Activated CD4-positive, alpha-beta memory T cell treated with anti-CD3 and anti-CD28 coated beads, Interleukin-2, amount 10 ng/mL, durations not matched to agents 7 days and 5 days (primary cell): ENCODE results near the gene TRAPPC5. TPM values are rescaled to one million over a fixed set of nuclear protein-coding genes. Genes with fewer than 3 reads are reported as not detected.

Source experiments
- CTCF ChIA-PET: fragments of 350-600 bp; sonication (Branson Sonifier 250); formaldehyde crosslinking; loops from one replicate; lab custom pipeline; 2021; ENCODE audit warnings: antibody characterized with exemption, inconsistent platforms; lab: Charles Lee
- POLR2A ChIA-PET: fragments of 350-600 bp; sonication (Branson Sonifier 250); formaldehyde crosslinking; loops from one replicate; lab custom pipeline; 2021; ENCODE audit warnings: antibody characterized with exemption; lab: Charles Lee
- DNase-seq: peaks from one replicate; pipeline ENCODE4 v3.0.0-alpha.2; 2020
- H3K27ac Mint-ChIP-seq: one replicate; pipeline ENCODE4 v1.8.0; 2021; ENCODE audit warnings: mild to moderate bottlenecking, mixed read lengths
- H3K27me3 Mint-ChIP-seq: one replicate; pipeline ENCODE4 v1.8.0; 2021; ENCODE audit warnings: mixed read lengths
- H3K36me3 Mint-ChIP-seq: one replicate; pipeline ENCODE4 v1.8.0; 2021; ENCODE audit warnings: low read depth, mixed read lengths
- H3K4me1 Mint-ChIP-seq: one replicate; pipeline ENCODE4 v1.8.0; 2021; ENCODE audit warnings: mixed read lengths
- H3K4me3 Mint-ChIP-seq: one replicate; pipeline ENCODE4 v1.8.0; 2021; ENCODE audit warnings: mild to moderate bottlenecking, mixed read lengths
- H3K9me3 Mint-ChIP-seq: one replicate; pipeline ENCODE4 v1.8.0; 2021; ENCODE audit warnings: mixed read lengths
- total RNA-seq, 2 experiments: library from RNA; stranded (reverse); gene quantifications; one replicate each; pipeline ENCODE4 v1.2.3, GENCODE V29; 2021

Gene TRAPPC5
- total RNA-seq, 2 experiments from 2014 or later: 92.5 to 94.7 TPM

DNA sequence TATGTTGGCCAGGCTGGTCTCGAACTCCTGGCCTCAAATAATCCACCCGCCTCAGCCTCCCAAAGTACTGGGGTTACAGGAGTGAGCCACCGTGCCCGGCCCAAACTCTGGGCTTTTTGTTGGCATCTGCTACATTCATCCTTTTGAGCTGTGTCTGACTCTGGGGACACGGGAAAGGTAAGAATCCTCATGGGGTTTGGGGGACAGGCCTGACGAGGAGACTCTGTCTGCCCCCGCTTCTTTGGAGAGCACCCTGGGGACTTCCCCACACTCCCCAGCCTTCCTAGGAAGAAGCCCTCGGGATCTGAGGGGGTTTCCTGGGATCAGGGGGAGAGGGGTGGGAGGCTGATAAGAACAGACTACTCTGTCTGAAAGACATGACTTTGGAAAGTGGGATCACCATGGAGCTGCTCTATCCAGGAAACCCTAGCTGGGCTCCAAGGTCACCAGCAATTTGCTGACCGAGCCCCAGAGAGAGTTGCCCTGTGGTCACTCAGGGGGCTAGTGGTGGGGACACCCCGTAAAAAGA is 29.4 kb downstream of the TRAPPC5 start:
- Mint-ChIP-seq H3K27me3 (peaks cover 8% of the 10 kb centered on the region), H3K36me3 (no peaks in the 10 kb centered on the region), H3K4me1 (peaks cover 31% of the 10 kb centered on the region), H3K27ac (no peak overlapping the region), H3K4me3 (no peak overlapping the region), H3K9me3 (no peaks in the 10 kb centered on the region)
- DNase-seq: no peak
- POLR2A ChIA-PET: no interaction called here
- CTCF ChIA-PET: interaction anchor here (2.5 kb wide), 1 partner anchor 29 kb away, joined by 8 read pairs; the partner anchor contains the start of gene TRAPPC5

GRCh38 chr19:7710616-7711015 is 30.0 kb downstream of the TRAPPC5 start:
- CTCF ChIA-PET: no interaction called here
- Mint-ChIP-seq H3K4me1 (peaks cover 25% of the 10 kb centered on the region), H3K4me3 (no peak overlapping the region), H3K9me3 (no peaks in the 10 kb centered on the region), H3K27me3 (peaks cover 6% of the 10 kb centered on the region), H3K36me3 (no peaks in the 10 kb centered on the region), H3K27ac (no peak overlapping the region)
- POLR2A ChIA-PET: no interaction called here
- no peak for DNase-seq

GRCh38 chr19:7715671-7716070 is 35.0 kb downstream of the TRAPPC5 start:
- Mint-ChIP-seq H3K9me3 (peaks cover 5% of the 10 kb centered on the region), H3K4me3 (no peak overlapping the region), H3K4me1 (peaks cover 5% of the 10 kb centered on the region), H3K27me3 (no peaks in the 10 kb centered on the region), H3K27ac (no peak overlapping the region), H3K36me3 (peaks cover 3% of the 10 kb centered on the region)
- ChIA-PET CTCF (no interaction called here), POLR2A (no interaction called here)
- no peak for DNase-seq

DNA sequence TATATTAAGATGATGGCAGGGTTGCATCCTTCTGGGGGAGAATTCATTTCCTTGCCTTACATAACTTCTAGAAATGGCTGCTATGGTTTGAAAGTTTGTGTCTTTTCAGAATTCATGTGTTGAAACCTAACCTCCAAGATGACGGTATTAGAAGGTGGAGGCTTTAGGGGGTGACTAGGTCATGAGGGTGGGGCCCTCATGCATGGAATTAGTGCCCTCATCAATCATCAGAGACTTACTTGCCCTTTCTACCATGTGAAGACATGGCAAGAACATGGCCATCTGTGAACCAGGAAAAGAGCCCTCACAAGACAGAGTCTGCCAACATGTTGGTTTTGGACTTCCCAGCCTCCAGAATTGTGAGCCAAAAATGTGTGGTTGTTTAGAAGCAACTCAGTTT is 36.1 kb downstream of the TRAPPC5 start:
- Mint-ChIP-seq H3K4me3 (no peak overlapping the region), H3K36me3 (peaks cover 3% of the 10 kb centered on the region), H3K27me3 (no peaks in the 10 kb centered on the region), H3K9me3 (peaks cover 5% of the 10 kb centered on the region), H3K27ac (no peak overlapping the region), H3K4me1 (peaks cover 3% of the 10 kb centered on the region)
- DNase-seq: no peak
- ChIA-PET CTCF (no interaction called here), POLR2A (no interaction called here)

- Mint-ChIP-seq H3K4me1 (peaks cover 3% of the 10 kb centered on the region), H3K27me3 (no peaks in the 10 kb centered on the region), H3K27ac (no peak overlapping the region), H3K9me3 (peaks cover 5% of the 10 kb centered on the region), H3K4me3 (no peak overlapping the region), H3K36me3 (peaks cover 3% of the 10 kb centered on the region)
- ChIA-PET CTCF (no interaction called here), POLR2A (no interaction called here)
- no peak for DNase-seq
These were observed 38.0 kb downstream of the TRAPPC5 start for GRCh38 chr19:7718668-7719067.

DNA sequence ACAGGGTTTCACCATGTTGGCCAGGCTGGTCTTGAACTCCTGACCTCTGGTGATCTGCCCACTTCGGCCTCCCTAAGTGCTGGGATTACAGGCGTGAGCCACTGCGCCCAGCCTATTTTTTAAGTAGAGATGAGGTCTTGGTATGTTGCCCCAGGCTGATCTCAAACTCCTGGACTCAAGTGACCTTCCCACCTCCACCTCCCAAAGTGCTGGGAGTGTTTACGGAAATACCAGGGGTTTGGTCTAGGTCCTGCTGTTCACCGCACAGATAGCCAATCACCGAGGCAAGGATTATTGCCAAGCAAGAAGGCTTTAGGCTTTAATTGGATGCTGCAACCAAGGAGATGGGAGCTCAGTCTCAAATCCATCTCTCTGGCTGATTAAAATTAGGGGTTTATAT is 39.7 kb downstream of the TRAPPC5 start:
- Mint-ChIP-seq H3K9me3 (peaks cover 5% of the 10 kb centered on the region), H3K36me3 (peaks cover 3% of the 10 kb centered on the region), H3K4me1 (no peaks in the 10 kb centered on the region), H3K27ac (no peak overlapping the region), H3K27me3 (no peaks in the 10 kb centered on the region), H3K4me3 (no peak overlapping the region)
- ChIA-PET POLR2A (no interaction called here), CTCF (no interaction called here)
- DNase-seq: no peak

DNA sequence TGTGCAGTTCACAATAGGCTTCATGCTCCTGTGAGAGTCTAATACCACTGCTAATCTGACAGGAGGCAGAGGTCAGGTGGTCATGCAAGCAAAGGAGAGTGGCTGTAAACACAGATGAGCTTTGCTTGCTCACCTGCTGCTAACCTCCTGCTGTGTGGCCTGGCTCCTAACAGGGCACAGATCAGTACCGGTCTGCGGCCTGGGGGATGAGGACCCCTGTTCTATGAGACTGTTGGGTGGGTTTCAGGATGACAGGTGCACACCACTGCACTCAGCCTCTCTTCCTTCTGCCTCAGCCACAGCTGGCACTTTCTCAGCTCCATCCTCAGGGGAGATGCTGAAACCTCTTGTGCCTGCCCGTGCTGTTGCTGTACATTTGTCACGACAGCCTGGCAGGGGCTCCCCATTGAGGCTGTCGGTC is 41.6 kb downstream of the TRAPPC5 start:
- H3K27ac Mint-ChIP-seq: no peak overlapping the region
- ChIA-PET CTCF (interaction anchor here (1.0 kb wide), 1 partner anchor 41 kb away, joined by 3 read pairs; the partner anchor contains the start of gene TRAPPC5), POLR2A (no interaction called here)
- no peaks in the 10 kb centered on the region for H3K4me1 Mint-ChIP-seq
- H3K36me3 Mint-ChIP-seq: no peaks in the 10 kb centered on the region
- no peak for DNase-seq
- H3K27me3 Mint-ChIP-seq: peaks cover 2% of the 10 kb centered on the region
- no peaks in the 10 kb centered on the region for H3K9me3 Mint-ChIP-seq
- no peak overlapping the region for H3K4me3 Mint-ChIP-seq

- ChIA-PET CTCF (interaction anchor here (1.4 kb wide), 1 partner anchor 45 kb away, joined by 4 read pairs; the partner anchor contains the start of gene TRAPPC5), POLR2A (no interaction called here)
- Mint-ChIP-seq H3K9me3 (no peaks in the 10 kb centered on the region), H3K4me3 (no peak overlapping the region), H3K4me1 (no peaks in the 10 kb centered on the region), H3K27me3 (peaks cover 27% of the 10 kb centered on the region), H3K27ac (no peak overlapping the region), H3K36me3 (no peaks in the 10 kb centered on the region)
- no peak for DNase-seq
These were observed 45.2 kb downstream of the TRAPPC5 start for GRCh38 chr19:7725791-7726190.

DNA sequence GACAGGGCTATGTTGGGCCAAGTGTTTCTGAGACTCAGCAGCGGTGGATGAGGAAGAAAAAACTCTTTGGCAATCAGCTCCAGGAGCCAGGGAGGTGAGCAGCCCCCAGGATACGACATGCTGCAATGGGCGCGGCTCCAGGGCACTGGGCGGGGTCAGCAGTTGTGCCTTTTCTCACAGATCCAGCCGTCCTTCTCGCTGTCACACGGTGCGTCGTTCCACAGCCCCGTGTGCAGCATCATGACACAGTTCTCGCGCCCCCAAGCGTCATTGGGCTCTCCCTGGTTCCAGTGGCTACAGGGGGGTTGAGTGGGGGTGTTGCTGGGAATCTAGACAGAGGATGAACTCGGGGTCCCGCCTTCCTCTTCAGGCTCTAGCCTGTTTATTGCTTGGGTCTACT is 48.6 kb downstream of the TRAPPC5 start:
- POLR2A ChIA-PET: no interaction called here
- Mint-ChIP-seq H3K9me3 (no peaks in the 10 kb centered on the region), H3K36me3 (no peaks in the 10 kb centered on the region), H3K4me3 (no peak overlapping the region), H3K27ac (no peak overlapping the region), H3K27me3 (peaks cover 37% of the 10 kb centered on the region), H3K4me1 (no peaks in the 10 kb centered on the region)
- CTCF ChIA-PET: interaction anchor here (1.0 kb wide), 1 partner anchor 30 kb away, joined by 3 read pairs; no protein-coding TSS in a partner anchor
- DNase-seq: no peak

DNA sequence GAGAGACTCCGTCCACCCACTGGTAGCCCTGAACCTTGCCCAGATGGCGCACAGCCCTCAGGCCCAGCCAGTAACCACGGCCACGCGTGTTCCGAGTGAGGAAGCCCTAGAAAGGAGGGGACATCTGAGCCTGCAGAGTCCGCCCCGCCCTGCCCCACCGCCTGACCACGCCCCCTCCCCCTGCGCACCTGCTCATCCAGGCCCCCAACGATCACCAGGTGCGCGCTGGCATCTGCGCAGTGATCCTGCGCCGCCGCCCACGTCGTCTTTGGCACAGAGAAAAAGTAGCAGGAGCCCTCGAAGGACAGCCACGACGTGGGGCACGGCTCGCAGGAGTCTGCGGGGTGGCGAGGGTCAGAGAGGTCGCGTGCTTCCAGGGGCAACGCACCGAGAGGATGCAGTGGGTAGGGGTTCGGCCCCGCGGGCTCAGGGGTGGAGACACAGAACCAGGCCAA is 49.2 kb downstream of the TRAPPC5 start:
- CTCF ChIA-PET: no interaction called here
- POLR2A ChIA-PET: no interaction called here
- H3K27ac Mint-ChIP-seq: no peak overlapping the region
- H3K4me3 Mint-ChIP-seq: no peak overlapping the region
- H3K36me3 Mint-ChIP-seq: no peaks in the 10 kb centered on the region
- no peaks in the 10 kb centered on the region for H3K9me3 Mint-ChIP-seq
- DNase-seq: no peak
- no peaks in the 10 kb centered on the region for H3K4me1 Mint-ChIP-seq
- peaks cover 41% of the 10 kb centered on the region for H3K27me3 Mint-ChIP-seq

DNA sequence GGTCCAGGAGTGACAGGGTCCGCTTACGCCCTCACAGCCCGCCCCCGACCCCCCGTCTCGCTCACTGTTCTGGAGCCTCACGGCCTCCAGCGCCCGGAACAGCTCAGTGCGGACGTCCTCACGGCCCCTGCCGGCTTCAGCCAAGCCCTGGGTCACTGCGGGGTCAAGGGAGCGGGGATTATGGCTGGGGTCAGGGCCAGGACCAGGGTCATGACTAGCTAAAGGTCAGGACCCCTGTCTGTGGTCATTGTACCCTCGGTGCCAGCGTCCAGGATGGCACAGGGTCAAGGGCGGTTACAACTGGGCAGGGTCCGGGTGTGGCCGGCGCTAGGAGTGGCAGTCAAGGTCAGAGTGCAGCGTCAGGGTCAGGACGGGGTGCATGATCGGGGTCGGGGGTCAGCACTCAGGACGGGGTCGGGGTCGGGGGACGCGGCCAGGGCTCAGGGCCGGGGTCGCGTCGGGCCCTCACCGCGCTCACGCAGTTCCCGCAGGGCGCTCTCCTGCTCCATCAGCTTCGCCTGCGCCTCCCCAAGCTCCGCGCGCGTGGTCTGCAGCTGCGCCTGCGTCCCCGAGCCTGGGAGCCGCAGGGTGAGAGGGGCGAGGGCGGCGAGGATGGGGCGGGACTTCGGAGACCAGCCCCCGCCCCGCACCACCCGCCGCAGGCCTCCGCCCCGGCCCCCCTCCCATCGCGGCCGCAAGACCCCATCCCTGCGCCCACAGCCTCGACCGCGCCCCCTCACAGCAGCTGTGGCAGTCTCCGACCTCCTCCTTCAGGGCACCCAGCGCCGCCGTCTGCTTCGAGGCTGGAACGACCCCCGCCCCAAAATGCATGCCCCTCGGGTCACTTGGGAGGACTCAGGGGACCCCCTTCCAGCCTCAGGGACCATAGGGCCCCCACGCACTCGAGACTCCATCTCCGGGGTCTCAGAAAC is 49.9 kb downstream of the TRAPPC5 start:
- CTCF ChIA-PET: no interaction called here
- H3K4me1 Mint-ChIP-seq: no peaks in the 10 kb centered on the region
- H3K27me3 Mint-ChIP-seq: peaks cover 46% of the 10 kb centered on the region
- POLR2A ChIA-PET: no interaction called here
- H3K9me3 Mint-ChIP-seq: no peaks in the 10 kb centered on the region
- no peak for DNase-seq
- H3K36me3 Mint-ChIP-seq: no peaks in the 10 kb centered on the region
- H3K4me3 Mint-ChIP-seq: no peak overlapping the region
- H3K27ac Mint-ChIP-seq: no peak overlapping the region

DNA sequence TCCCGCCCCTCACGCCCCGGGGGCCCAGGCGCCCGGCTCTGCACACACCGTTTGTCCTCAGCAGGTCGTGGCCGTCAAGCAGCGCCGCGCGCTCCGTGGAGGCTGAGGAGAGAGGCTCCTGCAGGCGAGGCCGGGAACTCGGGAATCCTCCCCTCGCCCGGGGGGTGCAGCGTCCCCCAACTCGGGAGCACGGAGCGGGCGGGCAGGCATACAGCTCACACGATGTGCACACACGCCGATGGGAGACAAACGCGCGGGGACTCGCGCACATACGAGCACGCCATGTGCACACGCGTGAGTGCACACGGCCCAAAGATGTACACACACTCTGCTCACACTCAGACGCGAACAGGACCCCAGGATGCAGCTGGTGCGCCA is 50.6 kb downstream of the TRAPPC5 start:
- Mint-ChIP-seq H3K27me3 (peaks cover 47% of the 10 kb centered on the region), H3K36me3 (no peaks in the 10 kb centered on the region), H3K9me3 (no peaks in the 10 kb centered on the region), H3K4me3 (no peak overlapping the region), H3K4me1 (no peaks in the 10 kb centered on the region), H3K27ac (no peak overlapping the region)
- ChIA-PET CTCF (no interaction called here), POLR2A (no interaction called here)
- DNase-seq: no peak

- Mint-ChIP-seq H3K27me3 (peaks cover 45% of the 10 kb centered on the region), H3K4me3 (no peak overlapping the region), H3K4me1 (no peaks in the 10 kb centered on the region), H3K27ac (no peak overlapping the region), H3K9me3 (no peaks in the 10 kb centered on the region), H3K36me3 (no peaks in the 10 kb centered on the region)
- ChIA-PET CTCF (no interaction called here), POLR2A (no interaction called here)
- no peak for DNase-seq
These were observed 51.0 kb downstream of the TRAPPC5 start for GRCh38 chr19:7731615-7732014.
